ENCODE measurements around the gene TOLLIP. TPM values are rescaled to one million over a fixed set of nuclear protein-coding genes. Genes with fewer than 3 reads are reported as not detected.

TOLLIP gene
- total RNA-seq, 1 experiment from 2014 or later: 32.3 TPM

- TF ChIP-seq, protein P1, sequence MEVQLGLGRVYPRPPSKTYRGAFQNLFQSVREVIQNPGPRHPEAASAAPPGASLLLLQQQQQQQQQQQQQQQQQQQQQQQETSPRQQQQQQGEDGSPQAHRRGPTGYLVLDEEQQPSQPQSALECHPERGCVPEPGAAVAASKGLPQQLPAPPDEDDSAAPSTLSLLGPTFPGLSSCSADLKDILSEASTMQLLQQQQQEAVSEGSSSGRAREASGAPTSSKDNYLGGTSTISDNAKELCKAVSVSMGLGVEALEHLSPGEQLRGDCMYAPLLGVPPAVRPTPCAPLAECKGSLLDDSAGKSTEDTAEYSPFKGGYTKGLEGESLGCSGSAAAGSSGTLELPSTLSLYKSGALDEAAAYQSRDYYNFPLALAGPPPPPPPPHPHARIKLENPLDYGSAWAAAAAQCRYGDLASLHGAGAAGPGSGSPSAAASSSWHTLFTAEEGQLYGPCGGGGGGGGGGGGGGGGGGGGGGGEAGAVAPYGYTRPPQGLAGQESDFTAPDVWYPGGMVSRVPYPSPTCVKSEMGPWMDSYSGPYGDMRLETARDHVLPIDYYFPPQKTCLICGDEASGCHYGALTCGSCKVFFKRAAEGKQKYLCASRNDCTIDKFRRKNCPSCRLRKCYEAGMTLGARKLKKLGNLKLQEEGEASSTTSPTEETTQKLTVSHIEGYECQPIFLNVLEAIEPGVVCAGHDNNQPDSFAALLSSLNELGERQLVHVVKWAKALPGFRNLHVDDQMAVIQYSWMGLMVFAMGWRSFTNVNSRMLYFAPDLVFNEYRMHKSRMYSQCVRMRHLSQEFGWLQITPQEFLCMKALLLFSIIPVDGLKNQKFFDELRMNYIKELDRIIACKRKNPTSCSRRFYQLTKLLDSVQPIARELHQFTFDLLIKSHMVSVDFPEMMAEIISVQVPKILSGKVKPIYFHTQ (CRISPR knock-in tag; IDR thresholded peaks at IDR 0.05): no peak
- TF ChIP-seq, protein P2, sequence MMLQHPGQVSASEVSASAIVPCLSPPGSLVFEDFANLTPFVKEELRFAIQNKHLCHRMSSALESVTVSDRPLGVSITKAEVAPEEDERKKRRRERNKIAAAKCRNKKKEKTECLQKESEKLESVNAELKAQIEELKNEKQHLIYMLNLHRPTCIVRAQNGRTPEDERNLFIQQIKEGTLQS (CRISPR knock-in tag; conservative IDR thresholded peaks at IDR 0.05): no peak
- peak; percentile 78; the same call in 1 of the 2 replicates for TF ChIP-seq ETV6 (CRISPR knock-in tag; IDR thresholded peaks at IDR 0.05)
- no peak for TF ChIP-seq KAT7 (CRISPR knock-in tag; IDR thresholded peaks at IDR 0.05; ENCODE audit: borderline replicate concordance)
- no peak for TF ChIP-seq CREM (CRISPR knock-in tag; IDR thresholded peaks at IDR 0.05)
- no peak for TF ChIP-seq EMX1 (CRISPR knock-in tag; IDR thresholded peaks at IDR 0.05)
- TF ChIP-seq, protein P3, sequence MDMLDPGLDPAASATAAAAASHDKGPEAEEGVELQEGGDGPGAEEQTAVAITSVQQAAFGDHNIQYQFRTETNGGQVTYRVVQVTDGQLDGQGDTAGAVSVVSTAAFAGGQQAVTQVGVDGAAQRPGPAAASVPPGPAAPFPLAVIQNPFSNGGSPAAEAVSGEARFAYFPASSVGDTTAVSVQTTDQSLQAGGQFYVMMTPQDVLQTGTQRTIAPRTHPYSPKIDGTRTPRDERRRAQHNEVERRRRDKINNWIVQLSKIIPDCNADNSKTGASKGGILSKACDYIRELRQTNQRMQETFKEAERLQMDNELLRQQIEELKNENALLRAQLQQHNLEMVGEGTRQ (CRISPR knock-in tag; IDR thresholded peaks at IDR 0.05): peak; percentile 90
- TF ChIP-seq ZNF232 (CRISPR knock-in tag; IDR thresholded peaks at IDR 0.05): peak; percentile 58; the same call in 1 of the 2 replicates
- TF ChIP-seq, protein P4, sequence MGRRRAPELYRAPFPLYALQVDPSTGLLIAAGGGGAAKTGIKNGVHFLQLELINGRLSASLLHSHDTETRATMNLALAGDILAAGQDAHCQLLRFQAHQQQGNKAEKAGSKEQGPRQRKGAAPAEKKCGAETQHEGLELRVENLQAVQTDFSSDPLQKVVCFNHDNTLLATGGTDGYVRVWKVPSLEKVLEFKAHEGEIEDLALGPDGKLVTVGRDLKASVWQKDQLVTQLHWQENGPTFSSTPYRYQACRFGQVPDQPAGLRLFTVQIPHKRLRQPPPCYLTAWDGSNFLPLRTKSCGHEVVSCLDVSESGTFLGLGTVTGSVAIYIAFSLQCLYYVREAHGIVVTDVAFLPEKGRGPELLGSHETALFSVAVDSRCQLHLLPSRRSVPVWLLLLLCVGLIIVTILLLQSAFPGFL (CRISPR knock-in tag; IDR thresholded peaks at IDR 0.05; ENCODE audit: borderline replicate concordance): 0 out of 2 replicates have a peak, but pooled peaks have one; percentile 45
- TF ChIP-seq, protein P5, sequence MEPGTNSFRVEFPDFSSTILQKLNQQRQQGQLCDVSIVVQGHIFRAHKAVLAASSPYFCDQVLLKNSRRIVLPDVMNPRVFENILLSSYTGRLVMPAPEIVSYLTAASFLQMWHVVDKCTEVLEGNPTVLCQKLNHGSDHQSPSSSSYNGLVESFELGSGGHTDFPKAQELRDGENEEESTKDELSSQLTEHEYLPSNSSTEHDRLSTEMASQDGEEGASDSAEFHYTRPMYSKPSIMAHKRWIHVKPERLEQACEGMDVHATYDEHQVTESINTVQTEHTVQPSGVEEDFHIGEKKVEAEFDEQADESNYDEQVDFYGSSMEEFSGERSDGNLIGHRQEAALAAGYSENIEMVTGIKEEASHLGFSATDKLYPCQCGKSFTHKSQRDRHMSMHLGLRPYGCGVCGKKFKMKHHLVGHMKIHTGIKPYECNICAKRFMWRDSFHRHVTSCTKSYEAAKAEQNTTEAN (CRISPR knock-in tag; IDR thresholded peaks at IDR 0.05): peak; percentile 78; the same call in 1 of the 2 replicates
- no peak for TF ChIP-seq E2F4 (CRISPR knock-in tag; IDR thresholded peaks at IDR 0.05; ENCODE audit: borderline replicate concordance, low read depth)
- peak; percentile 91 for TF ChIP-seq FOXP1 (CRISPR knock-in tag; IDR thresholded peaks at IDR 0.05; ENCODE audit: borderline replicate concordance)
- TF ChIP-seq HMGA2 (CRISPR knock-in tag; IDR thresholded peaks at IDR 0.05): no peak
- no peak for TF ChIP-seq ATF1 (CRISPR knock-in tag; IDR thresholded peaks at IDR 0.05)
- no peak for TF ChIP-seq ZMAT4 (CRISPR knock-in tag; IDR thresholded peaks at IDR 0.05)
- peak; percentile 65; the same call in 1 of the 2 replicates for TF ChIP-seq E2F1 (CRISPR knock-in tag; IDR thresholded peaks at IDR 0.05)
- no peak for TF ChIP-seq ZNF396 (CRISPR knock-in tag; IDR thresholded peaks at IDR 0.05; ENCODE audit: borderline replicate concordance)
- TF ChIP-seq, protein P6, sequence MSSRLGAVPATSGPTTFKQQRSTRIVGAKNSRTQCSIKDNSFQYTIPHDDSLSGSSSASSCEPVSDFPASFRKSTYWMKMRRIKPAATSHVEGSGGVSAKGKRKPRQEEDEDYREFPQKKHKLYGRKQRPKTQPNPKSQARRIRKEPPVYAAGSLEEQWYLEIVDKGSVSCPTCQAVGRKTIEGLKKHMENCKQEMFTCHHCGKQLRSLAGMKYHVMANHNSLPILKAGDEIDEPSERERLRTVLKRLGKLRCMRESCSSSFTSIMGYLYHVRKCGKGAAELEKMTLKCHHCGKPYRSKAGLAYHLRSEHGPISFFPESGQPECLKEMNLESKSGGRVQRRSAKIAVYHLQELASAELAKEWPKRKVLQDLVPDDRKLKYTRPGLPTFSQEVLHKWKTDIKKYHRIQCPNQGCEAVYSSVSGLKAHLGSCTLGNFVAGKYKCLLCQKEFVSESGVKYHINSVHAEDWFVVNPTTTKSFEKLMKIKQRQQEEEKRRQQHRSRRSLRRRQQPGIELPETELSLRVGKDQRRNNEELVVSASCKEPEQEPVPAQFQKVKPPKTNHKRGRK (CRISPR knock-in tag; IDR thresholded peaks at IDR 0.05; ENCODE audit: borderline replicate concordance): no peak
- TF ChIP-seq FOXJ3 (CRISPR knock-in tag; IDR thresholded peaks at IDR 0.05; ENCODE audit: borderline replicate concordance): no peak
- TF ChIP-seq ZNF416 (CRISPR knock-in tag; IDR thresholded peaks at IDR 0.05): no peak
- TF ChIP-seq HMGXB4 (CRISPR knock-in tag; IDR thresholded peaks at IDR 0.05): peak; percentile 52; the same call in 1 of the 2 replicates
- no peak for TF ChIP-seq SOX15 (CRISPR knock-in tag; IDR thresholded peaks at IDR 0.05)
- TF ChIP-seq NR1H2 (CRISPR knock-in tag; IDR thresholded peaks at IDR 0.05): peak; percentile 42; the same call in 1 of the 2 replicates
- peak; percentile 72; the same call in 1 of the 2 replicates for TF ChIP-seq MYBL2 (CRISPR knock-in tag; IDR thresholded peaks at IDR 0.05)
These were observed at the start of gene TOLLIP (continued) for GRCh38 chr11:1309498-1310317.

Data from WTC11 (cell line).